ENCODE data around the gene KRT16. TPM values are rescaled to one million over a fixed set of nuclear protein-coding genes. Genes with fewer than 3 reads are reported as not detected.
"Not testable (repeated sequence)": the region's sequence is repeated elsewhere in the genome, so short reads cannot be mapped to it uniquely, and the experiment has no call there.

The KRT16 gene
- total RNA-seq, 1 experiment from 2014 or later = 0.38 TPM

DNA sequence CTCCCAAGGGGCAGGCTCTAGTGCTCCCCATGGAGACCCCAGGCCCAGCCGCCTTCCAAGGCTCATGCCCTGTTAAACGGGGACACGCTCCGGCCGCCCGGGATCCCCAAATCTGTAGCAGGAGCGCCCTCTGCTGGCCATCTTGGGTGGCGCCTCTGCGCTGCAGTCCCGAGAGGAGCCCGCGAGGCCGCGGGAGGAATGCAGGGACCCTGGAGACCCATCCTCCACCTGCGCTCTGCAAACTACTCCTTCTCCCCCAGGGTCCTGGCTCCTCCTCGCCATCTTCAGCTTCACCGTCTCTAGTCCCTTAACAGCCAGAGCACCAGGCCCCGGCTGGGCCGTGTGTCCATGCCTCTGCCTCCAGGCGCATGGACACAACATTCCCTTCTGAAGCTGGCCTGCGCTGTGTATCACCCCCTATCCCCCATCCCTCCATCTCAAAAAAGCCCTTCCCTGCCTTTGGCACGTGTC is 35.4 kb upstream of the KRT16 start:
- peak; percentile 89 for DNase-seq (ENCODE audit: low spot score)

DNA sequence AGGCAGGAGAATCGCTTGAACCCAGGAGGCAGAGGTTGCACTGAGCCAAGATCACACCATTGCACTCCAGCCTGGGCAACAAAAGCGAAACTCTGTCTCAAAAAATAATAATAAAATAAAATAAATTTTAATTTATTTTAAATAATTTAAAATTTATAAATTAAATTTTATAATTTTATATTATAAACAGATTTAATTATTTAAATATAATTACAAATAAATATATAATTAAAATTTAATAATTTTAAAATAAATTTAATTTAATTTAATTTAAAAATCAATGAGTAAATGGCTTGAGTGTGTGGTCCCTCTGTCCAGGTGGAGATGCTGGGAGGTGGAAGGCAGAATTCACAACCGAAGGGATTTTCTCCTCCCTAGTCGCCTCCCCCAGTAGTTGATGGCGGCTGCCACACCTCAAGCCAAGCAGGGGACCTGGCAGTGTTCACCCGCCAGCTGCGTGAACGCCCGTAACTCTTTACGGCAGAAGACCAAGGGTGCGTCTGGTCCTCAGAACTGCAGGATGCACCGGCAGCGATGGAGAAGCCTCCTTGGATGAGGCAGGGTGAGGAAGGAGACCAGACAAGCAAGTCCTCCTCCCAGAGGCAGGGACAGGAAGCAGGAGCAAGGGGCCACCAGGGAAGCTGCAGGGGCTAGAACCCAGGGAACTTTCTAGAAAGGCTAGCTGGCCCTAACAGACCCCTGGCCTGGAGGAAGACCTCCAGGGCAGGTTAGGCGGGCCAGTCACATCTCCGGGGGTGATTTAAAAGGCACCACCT is 34.7 kb upstream of the KRT16 start:
- DNase-seq (ENCODE audit: low spot score) = no peak

- DNase-seq (ENCODE audit: low spot score) = no peak
Measured at GRCh38 chr17:41642252-41643156, 29.9 kb upstream of the KRT16 start.

DNA sequence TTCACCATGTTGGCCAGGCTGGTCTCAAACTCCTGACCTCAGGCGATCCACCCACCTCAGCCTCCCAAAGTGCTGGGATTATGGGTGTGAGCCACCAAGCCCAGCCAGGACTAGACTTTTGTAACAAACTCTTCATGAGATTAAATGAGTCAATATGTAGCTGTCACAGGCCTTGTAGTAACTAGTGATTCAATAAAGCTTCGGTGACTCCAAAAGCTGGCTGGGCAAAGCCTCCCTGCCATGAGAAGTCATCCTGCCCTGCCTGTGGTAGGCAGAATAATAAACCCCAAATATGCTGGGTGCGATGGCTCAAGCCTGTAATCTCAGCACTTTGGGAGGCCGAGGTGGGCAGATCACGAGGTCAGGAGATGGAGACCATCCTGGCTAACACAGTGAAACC is 28.0 kb upstream of the KRT16 start:
- DNase-seq (ENCODE audit: low spot score) = not testable (repeated sequence)

DNA sequence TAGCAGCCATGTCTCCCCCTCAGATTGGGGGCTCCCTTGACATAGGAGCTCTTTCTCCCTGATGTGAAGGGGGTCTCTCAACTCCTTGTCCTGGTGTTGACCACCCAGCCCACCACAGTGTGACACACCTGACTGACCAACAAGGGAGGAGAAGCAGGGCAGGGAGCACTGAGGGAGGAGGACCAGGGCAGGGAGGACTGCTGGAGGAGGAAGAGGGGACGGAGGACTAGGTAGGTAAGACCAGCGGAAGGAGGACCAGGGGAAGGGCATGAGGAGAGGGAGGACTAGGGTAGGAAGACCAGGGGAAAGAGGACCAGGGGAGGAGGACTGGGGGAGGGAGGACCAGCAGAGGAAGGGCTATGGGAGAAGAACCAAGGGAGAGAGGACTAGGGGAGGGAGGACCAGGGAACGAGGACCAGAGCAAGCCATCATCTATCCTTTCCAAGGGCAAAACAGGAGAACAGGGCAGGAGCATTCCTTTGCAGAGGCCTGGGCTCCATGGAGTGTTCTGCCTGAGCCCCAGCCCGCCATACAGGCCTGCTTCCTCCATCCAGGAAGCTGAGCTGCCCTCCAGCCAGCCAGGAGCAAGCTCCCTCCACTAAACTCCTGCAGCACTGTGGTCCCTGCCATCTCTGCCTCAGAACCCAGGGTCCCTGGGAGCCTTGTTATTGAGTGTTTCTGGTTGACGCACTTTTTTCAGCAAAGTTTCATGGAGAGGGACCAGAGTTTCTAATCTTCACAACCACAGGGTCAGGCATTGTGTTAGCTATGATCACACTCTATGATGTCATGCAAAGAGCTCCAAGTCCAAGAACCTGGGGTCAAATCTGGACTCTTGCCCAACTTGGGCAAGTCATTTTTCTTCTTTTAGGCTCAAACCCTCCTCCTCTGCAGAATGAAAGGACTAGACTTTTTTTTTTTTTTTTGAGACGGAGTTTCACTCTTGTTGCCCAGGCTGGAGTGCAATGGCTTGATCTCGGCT is 27.2 kb upstream of the KRT16 start:
- no peak for DNase-seq (ENCODE audit: low spot score)

DNA sequence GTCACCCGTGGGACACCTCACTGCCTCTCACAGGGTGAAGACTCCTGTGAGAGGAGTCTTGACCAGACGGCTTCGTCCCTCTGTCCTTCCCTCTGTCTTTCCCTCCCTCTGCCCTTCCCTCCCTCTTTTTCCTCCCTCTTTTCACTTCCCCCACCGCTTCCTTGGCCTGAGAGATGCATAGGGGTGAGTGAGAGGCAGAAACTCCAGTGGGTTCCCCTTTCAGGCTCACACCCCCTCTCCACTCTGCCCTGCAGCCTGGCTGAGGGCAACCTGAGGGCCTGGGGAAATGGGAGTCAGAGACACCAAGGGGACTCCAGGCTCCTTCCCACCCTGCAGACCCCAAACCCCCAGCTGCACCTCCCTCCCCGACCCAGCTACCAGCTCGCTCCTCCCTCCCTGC is 26.4 kb upstream of the KRT16 start:
- DNase-seq (ENCODE audit: low spot score) = no peak

DNA sequence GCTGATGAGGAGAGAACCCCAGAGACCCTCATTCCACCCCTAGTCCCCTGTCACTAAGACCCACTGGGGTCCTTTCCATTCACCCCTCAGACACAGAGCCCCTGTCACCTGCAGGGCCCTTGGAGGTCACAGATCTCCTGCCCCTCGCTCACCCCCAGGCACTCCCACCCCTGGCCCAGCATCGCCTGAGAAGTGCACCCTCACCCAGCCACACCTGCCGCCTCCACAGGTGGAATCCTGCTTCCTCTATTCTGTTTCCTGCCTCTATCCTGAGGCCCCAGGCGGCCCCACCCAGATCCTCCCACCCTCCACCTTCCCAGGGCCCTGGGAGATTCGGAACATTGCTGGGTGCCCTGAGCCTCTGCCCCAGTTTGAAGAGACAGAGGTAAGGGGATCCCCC is 25.6 kb upstream of the KRT16 start:
- no peak for DNase-seq (ENCODE audit: low spot score)

- DNase-seq (ENCODE audit: low spot score) = no peak
Measured at GRCh38 chr17:41636652-41637051, 24.1 kb upstream of the KRT16 start.

DNA sequence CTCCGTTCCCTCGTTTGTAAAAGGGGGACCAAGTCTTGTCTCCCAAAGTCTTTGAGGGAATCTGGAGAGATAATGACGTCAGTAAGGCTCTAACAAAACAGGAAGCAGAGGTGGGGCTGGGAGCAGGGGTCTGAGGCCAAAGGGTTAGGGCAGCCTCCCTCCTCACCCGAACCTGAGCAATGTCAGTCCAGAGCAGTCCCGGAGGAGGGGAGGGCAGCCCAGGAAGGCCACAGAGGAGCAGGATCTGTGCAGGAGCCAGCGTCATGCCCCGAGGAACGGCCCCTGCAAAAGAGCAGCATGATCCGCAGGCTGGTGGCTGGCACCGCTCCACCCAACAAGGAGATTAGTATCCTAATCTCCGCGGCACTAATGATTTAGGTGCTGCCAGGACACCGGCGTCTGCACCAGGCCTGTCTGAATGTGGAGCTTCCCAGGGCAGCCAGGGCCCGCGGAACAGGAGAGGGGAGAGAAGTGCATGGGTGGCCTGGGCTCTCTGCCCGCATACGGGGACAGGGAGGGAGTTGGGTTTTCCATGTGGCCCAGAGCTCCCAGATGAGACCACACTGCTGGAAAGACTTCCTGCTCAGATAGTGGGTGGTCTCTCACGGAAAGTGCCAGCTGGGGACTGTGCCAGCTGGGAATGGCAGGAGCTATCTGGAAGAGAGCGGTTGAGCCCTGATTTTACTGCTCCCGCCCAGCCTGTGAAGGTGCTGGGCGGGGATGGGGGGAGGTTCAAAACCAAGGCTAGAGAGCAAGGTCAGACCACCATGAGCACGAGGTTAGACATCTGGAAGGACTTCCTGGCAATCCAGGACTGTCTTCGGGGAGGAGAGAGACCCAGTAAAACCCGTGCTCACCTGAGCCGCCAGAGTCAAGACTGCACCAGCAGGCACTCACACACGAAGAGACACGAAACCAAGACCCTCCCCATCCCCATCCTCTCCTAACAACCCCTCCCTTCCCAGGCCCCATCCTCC is 22.8 kb upstream of the KRT16 start:
- DNase-seq (ENCODE audit: low spot score) = peak; percentile 46

- no peak for DNase-seq (ENCODE audit: low spot score)
Measured at GRCh38 chr17:41634639-41635038, 22.1 kb upstream of the KRT16 start.

DNA sequence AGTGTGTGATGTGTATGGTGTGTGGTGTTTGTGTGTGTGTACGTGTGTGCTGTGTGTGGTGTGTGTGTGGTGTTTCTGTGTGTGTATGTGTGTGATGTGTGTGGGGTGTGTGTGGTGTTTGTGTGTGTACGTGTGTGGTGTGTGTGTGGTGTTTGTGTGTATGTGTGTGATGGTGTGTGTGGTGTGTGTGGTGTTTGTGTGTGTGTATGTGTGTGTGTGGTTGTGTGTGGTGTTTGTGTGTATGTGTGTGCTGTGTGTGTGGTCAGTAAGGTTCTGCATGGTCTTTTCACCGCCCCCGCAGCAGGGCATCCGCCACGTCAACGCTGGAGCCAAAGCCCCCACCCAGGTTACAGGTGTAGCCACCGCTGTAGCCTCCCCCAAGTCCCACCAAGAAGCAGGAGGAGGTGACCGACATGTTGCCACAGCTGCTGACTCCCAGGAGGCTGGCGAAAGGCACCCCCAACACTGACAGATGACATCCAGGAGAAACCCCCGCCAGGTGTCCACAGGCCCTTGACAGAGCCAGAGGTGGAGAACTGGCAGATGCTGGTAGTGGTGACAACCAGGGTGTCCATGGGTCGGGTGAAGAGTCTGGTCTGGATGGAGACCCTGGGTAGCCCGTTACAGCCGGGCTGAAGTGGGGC is 21.1 kb upstream of the KRT16 start:
- DNase-seq (ENCODE audit: low spot score) = no peak

DNA sequence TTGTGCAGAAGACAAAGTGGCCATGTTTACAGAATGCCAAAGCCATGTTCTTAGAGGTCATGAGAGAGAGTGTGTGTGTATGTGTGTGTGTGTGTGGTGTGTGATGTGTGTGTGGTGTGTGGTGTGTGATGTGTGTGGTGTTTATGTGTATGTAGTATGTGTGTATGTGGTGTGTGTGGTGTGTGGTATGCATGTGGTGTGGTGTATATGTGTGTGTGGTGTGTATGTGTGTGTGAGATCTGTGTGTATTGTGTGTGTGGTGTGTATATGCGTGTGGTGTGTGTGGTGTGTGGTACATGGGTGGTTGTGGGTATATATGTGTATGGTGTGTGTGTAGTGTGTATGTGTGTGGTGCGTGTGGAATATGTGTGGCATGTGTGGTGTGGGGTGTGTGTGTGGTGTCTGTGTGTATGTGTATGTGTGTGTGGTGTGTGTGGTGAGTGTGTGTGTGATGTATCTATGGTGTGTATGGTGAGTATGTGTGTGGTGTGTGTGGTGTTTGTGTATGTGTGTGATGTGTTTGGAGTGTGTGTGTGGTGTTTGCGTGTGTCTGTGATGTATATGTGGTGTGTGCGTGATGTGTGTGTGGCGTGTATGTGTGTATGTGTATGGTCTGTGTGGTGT is 20.0 kb upstream of the KRT16 start:
- DNase-seq (ENCODE audit: low spot score) = no peak

GRCh38 chr17:41631898-41632285 is 19.3 kb upstream of the KRT16 start:
- no peak for DNase-seq (ENCODE audit: low spot score)

DNA sequence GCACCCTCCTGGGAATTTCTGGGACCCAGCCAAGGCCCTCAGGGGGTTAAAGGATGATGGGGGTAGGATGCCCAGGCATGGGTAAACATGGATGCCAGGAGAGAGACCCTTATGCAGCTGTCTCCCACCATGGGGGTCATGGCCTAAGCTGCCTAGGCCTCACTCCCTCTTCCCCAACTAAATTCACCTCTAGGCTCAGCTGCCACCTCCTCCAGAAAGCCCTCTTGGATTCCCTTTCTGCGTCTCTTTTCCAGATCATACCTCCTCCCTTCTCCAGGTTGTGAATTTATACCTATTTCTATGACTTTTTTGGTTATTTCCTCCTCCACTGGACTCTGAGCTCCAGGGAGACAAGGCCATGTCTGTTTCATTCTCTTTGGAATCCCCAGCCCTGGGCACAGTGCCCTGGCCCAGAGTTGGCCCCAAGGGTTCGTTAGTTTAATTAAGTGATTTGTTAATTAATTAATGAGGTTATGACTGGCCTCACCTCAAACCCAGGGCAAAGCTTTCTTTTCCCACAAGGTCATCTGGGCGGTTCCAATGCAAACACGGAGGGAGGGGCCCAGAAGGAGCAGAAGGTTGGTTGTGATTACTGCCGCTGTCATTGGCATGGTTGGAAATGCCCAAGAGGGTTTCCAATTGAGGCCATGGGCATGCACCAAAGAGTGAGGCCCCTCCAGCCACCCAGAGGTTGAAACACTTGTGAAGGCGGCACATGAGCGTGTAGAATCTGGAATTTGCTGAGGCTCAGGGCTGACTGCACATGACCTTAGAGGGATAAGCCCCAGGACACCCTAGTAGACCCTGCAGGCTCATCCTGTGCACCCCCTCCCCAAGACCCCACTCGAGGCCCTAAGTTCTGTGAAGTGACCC is 18.7 kb upstream of the KRT16 start:
- no peak for DNase-seq (ENCODE audit: low spot score)

DNA sequence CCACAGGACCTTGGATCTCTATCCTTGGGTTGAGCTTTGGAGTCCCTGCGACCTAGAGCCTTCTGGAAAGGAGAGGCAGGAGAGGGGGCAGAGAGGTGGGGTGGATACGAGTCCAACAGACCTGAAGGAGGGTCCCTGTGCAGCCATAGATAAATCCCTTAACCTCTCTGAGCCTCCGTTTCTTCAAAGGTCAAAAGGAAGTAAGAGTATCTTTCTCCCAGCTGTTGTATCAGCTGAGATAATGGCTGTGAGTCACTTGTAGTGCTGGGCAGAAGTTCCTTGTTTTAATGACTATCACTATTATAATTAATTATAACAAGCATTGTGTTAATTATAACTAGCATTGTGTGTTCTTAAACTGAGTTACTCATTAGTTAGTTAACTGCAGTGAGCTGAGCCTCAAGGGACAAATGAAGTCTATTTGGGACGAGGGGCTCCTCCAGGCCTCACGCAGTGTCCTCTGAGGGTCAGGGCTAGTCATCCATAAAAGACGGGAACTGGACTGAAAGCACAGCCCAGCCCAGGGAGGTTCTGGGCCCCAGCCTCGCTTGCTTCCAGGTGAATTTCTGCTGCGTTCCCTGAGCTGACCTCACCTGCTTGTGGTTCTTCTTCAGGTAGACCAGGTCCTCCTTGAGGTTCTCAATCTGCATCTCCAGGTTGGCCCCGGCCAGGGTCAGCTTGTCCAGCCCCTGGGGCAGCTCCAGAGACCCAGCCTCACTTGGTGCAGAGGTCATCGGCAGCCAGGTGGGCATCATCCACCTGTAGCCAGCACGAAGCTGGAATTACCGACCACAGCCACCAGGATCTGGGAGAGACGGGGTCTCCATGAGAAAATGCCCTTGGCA is 17.5 kb upstream of the KRT16 start:
- no peak for DNase-seq (ENCODE audit: low spot score)

DNA sequence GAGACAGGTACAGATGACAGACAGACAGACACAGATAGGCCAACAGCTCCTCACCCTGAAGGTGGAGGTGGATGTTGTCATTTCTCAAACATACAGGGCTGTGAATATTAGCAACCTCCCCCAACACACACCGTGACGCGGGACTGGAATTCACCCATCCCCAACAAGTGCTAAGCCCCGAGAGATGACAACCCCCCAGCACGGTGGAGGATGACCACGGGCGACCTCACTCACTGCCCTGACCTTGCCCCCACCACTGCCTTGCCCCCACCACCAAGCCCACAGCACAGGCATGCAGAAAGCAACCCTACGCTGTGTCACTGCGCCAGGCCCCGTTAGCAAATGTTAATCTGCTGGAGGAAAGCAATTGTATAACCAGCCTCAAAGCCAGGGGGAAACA is 16.7 kb upstream of the KRT16 start:
- no peak for DNase-seq (ENCODE audit: low spot score)

DNA sequence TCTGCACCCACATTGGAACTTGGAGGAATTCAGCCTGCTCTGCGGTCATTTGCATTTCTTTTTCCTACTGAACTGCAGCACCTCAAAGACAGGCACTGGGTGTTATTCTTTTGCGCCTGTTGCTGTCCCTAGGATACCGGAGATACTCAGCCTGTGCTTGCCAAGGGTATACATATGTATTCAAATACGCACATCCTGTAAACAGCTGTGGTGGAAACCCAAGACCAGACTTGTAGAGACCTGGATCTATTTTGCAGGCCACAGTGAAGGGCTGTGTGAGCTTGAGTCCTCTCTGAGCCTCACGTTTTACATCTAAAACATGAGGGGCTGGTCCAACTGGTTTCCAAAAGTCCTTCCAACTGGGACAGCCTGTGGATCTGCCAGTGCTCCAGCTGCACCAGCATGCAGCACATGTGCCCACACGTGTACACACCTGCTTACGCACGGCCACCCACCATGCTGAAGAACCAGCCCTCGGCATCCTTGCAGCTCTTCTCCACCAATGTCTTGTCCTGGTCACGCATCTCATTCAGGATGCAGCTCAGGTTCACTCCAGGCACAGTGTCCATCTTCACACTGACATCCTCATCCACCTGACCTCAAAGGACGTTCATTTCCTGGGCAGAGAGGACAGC is 16.2 kb upstream of the KRT16 start:
- DNase-seq (ENCODE audit: low spot score) = not testable (repeated sequence)
